Sigmoid colon (tissue), 7 donors: ENCODE data around the gene USO1. TPM values are rescaled to one million over a fixed set of nuclear protein-coding genes. Genes with fewer than 3 reads are reported as not detected.

Experiments
- DNase-seq: peaks from one replicate; pipeline ENCODE4 v3.0.0-alpha.2; 2019
- H3K27ac ChIP-seq, 4 donors: fragments of 200-600 bp; sonication (generic); one replicate each; pipeline ENCODE4 v1.5.1; 2016 to 2019; ENCODE audit warnings: mild to moderate bottlenecking in 1 of 4
- H3K27me3 ChIP-seq, 3 donors: fragments of 200-600 bp; sonication (generic); one replicate each; pipeline ENCODE4 v1.5.1; 2019; ENCODE audit warnings: mild to moderate bottlenecking in 1 of 3
- H3K36me3 ChIP-seq, 4 donors: fragments of 200-600 bp; sonication (generic); one replicate each; pipeline ENCODE4 v1.5.1; 2016 to 2019
- H3K4me1 ChIP-seq, 4 donors: fragments of 200-600 bp; sonication (generic); one replicate each; pipeline ENCODE4 v1.5.1; 2017 to 2019
- H3K4me3 ChIP-seq, 4 donors: fragments of 200-600 bp; sonication (generic); one replicate each; pipeline ENCODE4 v1.5.1; 2017 to 2019; ENCODE audit warnings: mild to moderate bottlenecking in 2 of 4, moderate library complexity in 1 of 4
- H3K9me3 ChIP-seq, 4 donors: fragments of 200-600 bp in 3 of 4; sonication (generic) in 3 of 4; one replicate each; pipeline versions ENCODE4 v1.5.1 to v1.6.1; 2013 to 2019
- POLR2A ChIP-seq, 2 donors: fragments of 450-650 bp; IDR thresholded peaks; one replicate each; pipeline ENCODE4 v1.6.1; 2016; ENCODE audit warnings: antibody characterized with exemption in 2 of 2, mild to moderate bottlenecking in 2 of 2, moderate library complexity in 2 of 2
- POLR2AphosphoS5 ChIP-seq, 4 donors: sonication (generic); formaldehyde crosslinking; IDR thresholded peaks; one replicate each; pipeline ENCODE4 v1.6.1; 2017; ENCODE audit warnings: antibody characterized with exemption in 4 of 4
- WGBS, 2 donors: extraction: QIAGEN DNeasy Blood & Tissue Kit; methylation state at CpG; one replicate each; pipeline ENCODE4 v1.1.7; 2013; 5-methylcytosine and 5-hydroxymethylcytosine counted together
- intact Hi-C: fragments of 100-400 bp; cut with DNase I; formaldehyde crosslinking; loops from one replicate; pipeline ENCODE4 v1.15.1; 2023
- polyA plus RNA-seq, 3 donors: library from polyadenylated mRNA; stranded (reverse); fragments of 200-250 nt; gene quantifications; one replicate each; pipeline ENCODE4 v1.2.3, GENCODE V29; 2013
- small RNA-seq, 3 donors: library from RNA; depleted of rRNA; stranded (forward); fragments of <200 nt; gene quantifications; one replicate each; pipeline ENCODE3, GENCODE V24; 2016
- total RNA-seq, 4 donors: library from RNA; depleted of rRNA; stranded (reverse); fragments of >200 nt; gene quantifications; one replicate each; pipeline ENCODE4 v1.1.0, GENCODE V29; 2016
- donor health status: healthy with polysubstance abuse.
- donor health status: Bipolar disorder and iron deficiency.
- donor health status: healthy.

USO1 gene
- total and polyA plus RNA-seq, 7 donors = 21.0 to 99.4 (median 66.5) TPM

DNA sequence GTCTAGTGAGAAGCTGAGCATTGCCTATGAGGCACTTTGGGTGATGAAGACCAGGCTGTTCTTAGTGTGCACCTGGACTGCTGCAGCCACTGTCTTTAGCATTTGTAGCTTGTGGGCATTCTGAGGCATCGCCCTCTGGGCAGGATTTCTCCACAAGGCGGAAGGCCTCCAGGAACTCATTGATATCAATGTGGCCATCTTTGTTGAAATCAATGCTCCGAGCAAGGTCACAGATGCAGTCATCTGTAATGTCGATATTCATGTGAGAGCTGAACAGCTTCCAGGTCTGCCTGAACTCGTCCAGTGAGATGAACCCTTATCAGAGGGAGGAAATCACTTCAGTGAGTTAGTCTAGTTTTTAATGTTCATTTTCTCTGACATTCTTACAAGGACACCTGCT is 136.2 kb downstream of the USO1 start:
- DNase-seq = no peak
- intact Hi-C loops = no loop called here
- no peaks in the 10 kb centered on the region for H3K27me3 ChIP-seq
- TF ChIP-seq POLR2A (IDR thresholded peaks at IDR 0.05) (no peak), POLR2AphosphoS5 (IDR thresholded peaks at IDR 0.05) (no peak)
- H3K4me1 ChIP-seq = no peaks in the 10 kb centered on the region
- H3K36me3 ChIP-seq = no peaks in the 10 kb centered on the region
- peaks cover 0 to 3% (median 0%) of the 10 kb centered on the region in 4 donors for H3K9me3 ChIP-seq
- H3K4me3 ChIP-seq = no peak overlapping the region
- WGBS, 2 donors = 92 to 94% methylated on average over 5 of the region's 5 CpGs
- H3K27ac ChIP-seq = no peak overlapping the region

Small RNA genes lying within 50 kb of the gene (small RNA-seq; reads per million reads assigned to genes)
- 0 reads per million in 3 donors for gene RNU2-16P

Other genes with a start within 250 kb of the USO1 start
- 10 to 100 TPM; 19.4 to 41.5 (median 24.5) TPM for gene RCHY1, start 210.2 kb upstream of the USO1 start, total RNA-seq
- 10 to 100 TPM; 21.7 to 38.8 (median 30.6) TPM for gene RCHY1, start 210.2 kb upstream of the USO1 start, polyA plus RNA-seq
- 10 to 100 TPM; 17.1 to 38.8 (median 20.0) TPM for gene THAP6, start 210.1 kb upstream of the USO1 start, total RNA-seq
- gene THAP6, start 210.1 kb upstream of the USO1 start, polyA plus RNA-seq = 1 to 10 TPM; 4.8 to 9.9 (median 6.6) TPM
- gene ODAPH, start 168.5 kb upstream of the USO1 start, total RNA-seq = not detected
- under 1 TPM in 1 of 3 donors, not detected in 2; 0.06 TPM for gene ODAPH, start 168.5 kb upstream of the USO1 start, polyA plus RNA-seq
- 10 to 100 TPM in 1 of 4 donors, 1 to 10 TPM in 3; 1.1 to 11.9 (median 3.7) TPM for gene CDKL2, start 94.0 kb upstream of the USO1 start, total RNA-seq
- gene CDKL2, start 94.0 kb upstream of the USO1 start, polyA plus RNA-seq = under 1 TPM in 1 of 3 donors, not detected in 2; 0.42 TPM
- gene G3BP2, start 51.2 kb upstream of the USO1 start, total RNA-seq = 100 to 1,000 TPM; 102 to 141 (median 119) TPM
- 10 to 100 TPM; 60.7 to 83.7 (median 61.7) TPM for gene G3BP2, start 51.2 kb upstream of the USO1 start, polyA plus RNA-seq
- under 1 TPM in 2 of 4 donors, not detected in 2; 0.28 to 0.33 TPM for gene PPEF2, start 177.9 kb downstream of the USO1 start, total RNA-seq
- gene PPEF2, start 177.9 kb downstream of the USO1 start, polyA plus RNA-seq = under 1 TPM in 1 of 3 donors, not detected in 2; 0.03 TPM
- gene NAAA, start 216.4 kb downstream of the USO1 start, total RNA-seq = 10 to 100 TPM; 23.3 to 60.6 (median 34.1) TPM
- gene NAAA, start 216.4 kb downstream of the USO1 start, polyA plus RNA-seq = 10 to 100 TPM; 43.7 to 53.1 (median 45.6) TPM